Activated naive CD8-positive, alpha-beta T cell treated with anti-CD3 and anti-CD28 coated beads, Interleukin-2, amount 50 U/mL, for 24 hours (primary cell): ENCODE results near the gene HNF1B.
"Not testable (repeated sequence)": the region's sequence is repeated elsewhere in the genome, so short reads cannot be mapped to it uniquely, and the experiment has no call there.

Experiments used
- ATAC-seq: fragments of 150-1000 bp; cut with Tn5 transposase; one replicate; pipeline ENCODE4 v1.10.0; 2021
- DNase-seq: peaks from one replicate; pipeline ENCODE4 v3.0.0; 2021
- H3K27ac Mint-ChIP-seq: one replicate; pipeline ENCODE4 v1.8.0; 2021; ENCODE audit warnings: mild to moderate bottlenecking, mixed read lengths
- H3K27me3 Mint-ChIP-seq: one replicate; pipeline ENCODE4 v1.8.0; 2021; ENCODE audit warnings: mixed read lengths
- H3K36me3 Mint-ChIP-seq: one replicate; pipeline ENCODE4 v1.8.0; 2021; ENCODE audit warnings: low read depth, mixed read lengths
- H3K4me1 Mint-ChIP-seq: one replicate; pipeline ENCODE4 v1.8.0; 2021; ENCODE audit warnings: mixed read lengths
- H3K4me3 Mint-ChIP-seq: one replicate; pipeline ENCODE4 v1.8.0; 2021; ENCODE audit warnings: mild to moderate bottlenecking, moderate library complexity, mixed read lengths
- H3K9me3 Mint-ChIP-seq: one replicate; pipeline ENCODE4 v1.8.0; 2021; ENCODE audit warnings: mixed read lengths

Gene HNF1B, protein sequence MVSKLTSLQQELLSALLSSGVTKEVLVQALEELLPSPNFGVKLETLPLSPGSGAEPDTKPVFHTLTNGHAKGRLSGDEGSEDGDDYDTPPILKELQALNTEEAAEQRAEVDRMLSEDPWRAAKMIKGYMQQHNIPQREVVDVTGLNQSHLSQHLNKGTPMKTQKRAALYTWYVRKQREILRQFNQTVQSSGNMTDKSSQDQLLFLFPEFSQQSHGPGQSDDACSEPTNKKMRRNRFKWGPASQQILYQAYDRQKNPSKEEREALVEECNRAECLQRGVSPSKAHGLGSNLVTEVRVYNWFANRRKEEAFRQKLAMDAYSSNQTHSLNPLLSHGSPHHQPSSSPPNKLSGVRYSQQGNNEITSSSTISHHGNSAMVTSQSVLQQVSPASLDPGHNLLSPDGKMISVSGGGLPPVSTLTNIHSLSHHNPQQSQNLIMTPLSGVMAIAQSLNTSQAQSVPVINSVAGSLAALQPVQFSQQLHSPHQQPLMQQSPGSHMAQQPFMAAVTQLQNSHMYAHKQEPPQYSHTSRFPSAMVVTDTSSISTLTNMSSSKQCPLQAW

DNA sequence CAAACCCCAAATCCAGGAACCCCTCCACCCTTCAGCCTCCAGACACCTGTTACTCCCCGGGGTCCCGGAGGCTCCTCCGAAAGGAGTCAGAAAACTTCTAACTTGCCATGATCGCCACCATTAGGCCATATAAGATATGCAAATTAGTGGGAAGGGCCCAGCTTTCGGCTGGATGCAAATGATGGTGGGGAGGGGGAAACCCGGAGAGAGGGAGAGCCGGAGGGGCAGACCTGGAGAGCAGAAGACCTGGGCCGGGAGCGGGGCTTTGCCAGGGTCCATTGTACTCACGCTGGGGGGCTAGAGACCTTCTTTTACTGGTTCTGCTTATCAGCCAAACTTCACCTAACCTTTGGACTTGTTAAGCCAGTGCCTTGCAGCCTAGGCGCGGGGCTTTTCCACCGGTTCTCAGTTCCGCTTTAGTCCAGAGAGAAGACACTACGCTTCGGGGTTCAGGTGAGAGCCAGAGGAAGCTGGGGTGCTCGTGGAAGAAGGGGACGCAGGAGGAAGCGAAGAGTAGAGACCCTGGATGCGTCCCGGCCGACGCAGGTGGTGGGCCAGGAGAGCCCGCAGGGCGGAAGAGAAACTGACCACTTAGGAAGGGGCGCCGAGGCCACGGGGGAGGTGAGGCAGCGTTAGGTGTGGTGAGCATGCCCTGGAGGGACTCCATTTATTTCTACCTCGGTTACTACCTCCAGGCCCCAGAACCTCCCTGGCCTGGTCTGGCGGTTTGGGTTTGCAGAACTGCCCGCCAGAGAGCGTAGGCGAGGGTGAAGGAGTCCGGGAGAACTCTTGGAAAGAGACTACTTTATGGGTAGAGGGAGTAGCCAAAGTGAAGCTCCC is at the start of gene HNF1B:
Gene HNF1B (minus strand): TSS at position 99 of the 840 bp plus-strand sequence. CDS start 175 bp downstream, outside the sequence.
- Mint-ChIP-seq H3K4me3 (peak within 1 kb of the TSS; percentile 74), H3K9me3 (no peaks in the 10 kb centered on the region), H3K27ac (peak within 1 kb of the TSS; percentile 45), H3K36me3 (peaks cover under 1% of the 10 kb centered on the region), H3K4me1 (peaks cover 25% of the 10 kb centered on the region), H3K27me3 (peaks cover 75% of the 10 kb centered on the region)
- DNase-seq (peak; percentile 46), ATAC-seq (peak; percentile 48)

DNA sequence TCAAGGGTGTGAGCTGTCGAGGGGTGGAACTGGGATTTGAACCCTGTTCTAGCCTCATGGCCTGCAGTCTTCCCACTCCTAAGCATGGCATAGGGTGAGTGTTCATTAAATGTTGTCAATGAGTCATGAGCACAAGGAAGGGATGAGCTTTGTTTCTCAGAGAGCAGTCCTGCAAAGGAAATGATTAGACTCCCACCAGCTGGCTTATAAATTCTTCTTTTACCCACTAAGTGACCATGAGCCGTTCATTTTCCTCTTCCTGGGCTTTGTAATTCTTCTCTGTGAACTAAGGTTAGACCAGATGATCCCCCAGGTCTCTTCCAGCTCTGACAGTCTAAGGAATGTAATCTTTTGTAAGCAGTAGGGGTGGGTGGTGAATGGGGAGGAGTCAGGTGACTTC is 47.9 kb upstream of the HNF1B start:
- H3K36me3 Mint-ChIP-seq = no peaks in the 10 kb centered on the region
- DNase-seq (no peak), ATAC-seq (no peak)
- no peak overlapping the region for H3K4me3 Mint-ChIP-seq
- no peak overlapping the region for H3K27ac Mint-ChIP-seq
- peaks cover 5% of the 10 kb centered on the region for H3K4me1 Mint-ChIP-seq
- peaks cover 16% of the 10 kb centered on the region for H3K27me3 Mint-ChIP-seq
- H3K9me3 Mint-ChIP-seq = no peaks in the 10 kb centered on the region

DNA sequence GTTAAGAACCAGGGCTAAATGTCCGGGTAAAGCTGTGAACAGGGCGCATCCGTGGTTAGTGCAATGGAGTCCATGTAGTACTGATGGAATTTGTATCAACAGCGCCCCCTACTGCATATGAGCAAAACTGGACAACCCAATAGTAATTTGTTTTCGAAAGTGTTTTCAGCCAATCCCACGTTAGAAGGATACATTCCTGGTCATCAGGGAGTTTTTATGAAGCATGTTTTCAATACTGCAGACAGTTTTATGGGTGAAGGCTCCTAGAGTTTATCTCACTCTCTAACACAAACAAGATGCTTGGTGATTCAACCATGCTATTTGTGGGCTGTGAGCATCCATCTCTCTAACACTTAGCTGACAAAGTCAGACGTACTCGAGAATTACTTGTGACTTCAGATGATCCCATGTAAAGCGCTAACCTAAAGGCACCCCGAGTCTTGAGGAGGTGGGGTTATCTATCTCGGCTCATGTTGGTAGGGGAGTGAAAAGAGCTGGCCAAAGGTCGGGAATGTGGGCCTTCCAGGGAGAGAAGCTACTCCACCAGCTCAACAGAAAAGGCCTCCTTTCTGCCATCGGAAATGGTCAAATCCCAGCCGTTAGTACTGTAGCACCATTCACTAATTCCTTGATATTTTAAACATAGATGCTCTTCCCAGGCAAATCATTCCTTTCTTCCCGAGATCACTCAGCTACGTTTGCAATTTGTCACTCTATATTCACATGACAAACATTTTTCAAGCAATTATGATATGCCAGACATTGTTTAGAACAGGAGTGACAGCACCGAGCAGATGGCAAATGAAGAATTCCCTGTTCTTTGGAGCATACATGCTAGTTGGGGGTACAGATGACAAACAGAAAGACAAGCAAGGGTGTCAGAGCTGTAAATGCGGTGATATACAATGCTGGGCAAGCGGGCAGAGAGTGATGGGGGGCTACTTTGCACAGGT is 46.9 kb upstream of the HNF1B start:
- H3K9me3 Mint-ChIP-seq = no peaks in the 10 kb centered on the region
- ATAC-seq (peak; percentile 83), DNase-seq (peak; percentile 59)
- no peaks in the 10 kb centered on the region for H3K36me3 Mint-ChIP-seq
- H3K4me1 Mint-ChIP-seq = peaks cover 5% of the 10 kb centered on the region
- no peak overlapping the region for H3K4me3 Mint-ChIP-seq
- H3K27ac Mint-ChIP-seq = no peak overlapping the region
- peaks cover 16% of the 10 kb centered on the region for H3K27me3 Mint-ChIP-seq

DNA sequence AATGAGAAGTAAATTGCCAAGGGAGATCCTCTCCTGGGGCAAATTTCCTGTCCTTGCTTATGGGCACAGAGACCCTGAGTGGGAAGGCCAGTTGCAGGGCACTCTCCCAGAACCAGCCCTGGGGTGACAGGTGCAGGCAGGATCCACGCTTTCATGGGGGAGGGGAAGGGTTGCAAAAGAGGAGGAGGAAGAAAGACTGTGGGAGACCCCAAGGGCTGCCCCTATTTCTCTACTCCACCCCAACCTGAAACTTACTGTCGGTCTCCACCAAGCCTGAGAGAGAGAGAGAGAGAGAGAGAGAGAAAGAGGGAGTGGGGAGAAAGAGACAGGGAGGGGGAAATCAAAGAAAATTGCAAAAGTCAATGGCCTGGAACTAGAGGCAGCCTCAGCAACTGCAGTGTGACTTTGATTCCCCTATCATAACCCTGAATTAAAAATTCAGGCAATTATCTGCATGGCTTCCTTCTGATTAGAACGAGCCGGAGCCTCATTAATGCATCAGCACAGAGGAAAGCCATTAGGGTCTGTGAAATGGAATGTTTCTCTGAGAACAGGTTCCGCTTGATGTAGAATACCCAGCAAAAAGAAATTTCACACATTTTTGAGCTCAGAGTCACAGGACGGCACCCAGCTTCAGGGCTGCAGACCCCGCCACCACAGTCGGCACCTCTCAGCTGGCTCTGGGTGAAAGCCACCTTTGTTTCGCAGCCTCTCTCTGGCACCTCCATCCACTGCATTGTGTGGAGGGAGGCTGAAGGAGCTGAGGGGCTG is 45.1 kb upstream of the HNF1B start:
- DNase-seq = no peak
- peaks cover 7% of the 10 kb centered on the region for H3K4me1 Mint-ChIP-seq
- no peak overlapping the region for H3K4me3 Mint-ChIP-seq
- H3K9me3 Mint-ChIP-seq = no peaks in the 10 kb centered on the region
- ATAC-seq = no peak
- H3K27me3 Mint-ChIP-seq = peaks cover 20% of the 10 kb centered on the region
- H3K36me3 Mint-ChIP-seq = no peaks in the 10 kb centered on the region
- no peak overlapping the region for H3K27ac Mint-ChIP-seq

DNA sequence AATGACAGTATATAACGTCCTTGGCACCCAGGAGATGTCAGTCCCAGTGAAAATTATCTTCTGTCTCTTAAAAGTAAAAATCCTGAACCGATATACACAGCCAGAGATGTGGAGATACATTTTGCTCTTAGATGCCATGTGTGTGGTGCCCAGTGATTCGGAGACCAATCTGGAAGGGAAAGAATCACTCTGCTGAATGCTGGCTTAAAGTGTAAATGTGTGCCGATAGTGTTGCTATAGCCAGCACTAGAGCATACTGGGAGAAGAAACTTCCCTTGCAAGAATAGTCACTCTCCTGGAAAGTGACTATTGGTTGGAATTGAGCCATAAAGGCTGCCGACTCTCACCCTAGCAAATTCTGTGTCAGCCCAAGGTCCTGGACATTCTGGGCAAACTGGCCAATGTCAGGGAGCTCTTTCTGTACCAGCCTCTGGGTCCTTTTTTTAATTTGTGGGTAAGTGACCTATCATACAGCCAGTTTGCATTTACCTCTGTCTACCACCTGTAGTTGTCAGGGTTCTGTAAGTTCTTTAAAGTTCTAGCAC is 44.2 kb upstream of the HNF1B start:
- Mint-ChIP-seq H3K4me1 (peaks cover 7% of the 10 kb centered on the region), H3K27ac (no peak overlapping the region), H3K27me3 (peaks cover 22% of the 10 kb centered on the region), H3K36me3 (no peaks in the 10 kb centered on the region), H3K9me3 (no peaks in the 10 kb centered on the region), H3K4me3 (no peak overlapping the region)
- DNase-seq = no peak
- no peak for ATAC-seq

DNA sequence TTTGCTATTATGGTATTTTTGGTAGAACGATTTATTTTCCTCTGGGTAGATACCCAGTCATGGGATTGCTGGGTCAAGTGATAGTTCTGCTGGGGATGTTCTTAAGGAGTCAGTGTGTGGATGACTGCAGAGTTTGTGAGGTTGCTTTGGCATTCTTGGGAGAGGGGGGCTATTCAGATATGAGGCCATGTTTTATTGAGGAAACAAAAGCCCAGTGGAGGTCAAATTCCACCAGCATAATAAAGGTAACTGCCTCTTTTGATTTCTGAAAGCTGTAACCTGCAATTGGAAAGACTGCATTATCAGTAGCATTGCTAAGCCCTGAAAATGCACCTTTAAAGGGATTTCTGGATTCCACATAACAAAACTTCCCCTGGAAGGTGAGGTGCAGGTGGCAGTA is 43.7 kb upstream of the HNF1B start:
- DNase-seq (no peak), ATAC-seq (no peak)
- Mint-ChIP-seq H3K4me3 (no peak overlapping the region), H3K9me3 (no peaks in the 10 kb centered on the region), H3K27ac (no peak overlapping the region), H3K4me1 (peaks cover 7% of the 10 kb centered on the region), H3K27me3 (peaks cover 28% of the 10 kb centered on the region), H3K36me3 (no peaks in the 10 kb centered on the region)

DNA sequence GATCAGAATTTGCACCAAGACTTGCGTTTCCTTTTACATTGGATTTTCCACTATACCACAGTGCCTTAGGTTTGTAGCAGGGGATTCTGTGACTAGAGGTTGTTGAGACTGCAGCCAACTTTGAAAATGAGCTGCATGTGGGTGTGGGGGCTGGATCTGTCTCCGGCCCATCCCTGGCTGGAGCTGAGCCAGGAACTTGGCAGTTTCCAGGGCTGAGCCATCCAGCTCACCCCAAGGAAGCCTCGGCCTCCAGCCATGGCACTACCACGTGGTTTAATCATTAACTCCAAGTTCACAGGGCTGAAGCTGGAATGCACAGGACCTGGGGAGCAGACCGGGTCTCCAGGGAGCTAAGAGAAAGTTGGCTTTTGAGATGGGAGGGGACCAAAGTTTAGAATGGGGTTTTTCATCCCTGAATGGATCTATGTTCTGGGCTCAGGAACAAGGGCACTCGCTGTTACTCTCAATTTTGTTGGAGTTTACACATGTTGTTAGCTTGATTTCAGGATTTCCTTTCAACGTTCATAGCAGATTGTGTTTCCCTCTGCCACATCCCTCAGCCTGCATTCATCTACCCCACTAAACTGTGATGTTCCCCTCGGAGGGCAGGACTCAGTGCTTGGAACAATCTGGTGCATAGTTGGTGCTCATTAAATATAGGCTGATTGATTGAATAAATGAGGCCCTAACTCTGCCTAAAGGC is 42.3 kb upstream of the HNF1B start:
- no peaks in the 10 kb centered on the region for H3K36me3 Mint-ChIP-seq
- no peak overlapping the region for H3K27ac Mint-ChIP-seq
- DNase-seq = no peak
- no peak overlapping the region for H3K4me3 Mint-ChIP-seq
- peaks cover 12% of the 10 kb centered on the region for H3K4me1 Mint-ChIP-seq
- ATAC-seq = no peak
- peaks cover 29% of the 10 kb centered on the region for H3K27me3 Mint-ChIP-seq
- H3K9me3 Mint-ChIP-seq = no peaks in the 10 kb centered on the region

DNA sequence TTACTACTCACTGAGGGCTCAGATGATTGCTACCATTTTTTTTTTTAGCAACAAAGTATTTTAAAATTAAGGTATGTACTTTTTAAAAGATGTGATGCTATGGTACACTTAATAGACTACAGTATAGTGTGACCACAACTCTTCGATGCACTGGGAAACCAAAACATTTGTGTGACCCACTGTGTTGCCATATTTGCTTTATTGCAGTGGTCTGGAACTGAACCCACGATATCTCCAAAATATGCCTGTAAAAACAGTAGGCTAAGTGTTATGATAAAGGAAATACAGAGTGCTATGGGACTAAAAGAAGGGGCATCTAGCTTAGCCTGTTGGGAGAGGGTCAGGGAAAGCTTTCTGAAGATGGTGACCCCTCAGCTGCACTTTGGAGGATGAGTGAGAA is 41.6 kb upstream of the HNF1B start:
- Mint-ChIP-seq H3K9me3 (no peaks in the 10 kb centered on the region), H3K27ac (no peak overlapping the region), H3K4me1 (peaks cover 18% of the 10 kb centered on the region), H3K27me3 (peaks cover 29% of the 10 kb centered on the region), H3K36me3 (no peaks in the 10 kb centered on the region), H3K4me3 (no peak overlapping the region)
- DNase-seq = no peak
- ATAC-seq = no peak

DNA sequence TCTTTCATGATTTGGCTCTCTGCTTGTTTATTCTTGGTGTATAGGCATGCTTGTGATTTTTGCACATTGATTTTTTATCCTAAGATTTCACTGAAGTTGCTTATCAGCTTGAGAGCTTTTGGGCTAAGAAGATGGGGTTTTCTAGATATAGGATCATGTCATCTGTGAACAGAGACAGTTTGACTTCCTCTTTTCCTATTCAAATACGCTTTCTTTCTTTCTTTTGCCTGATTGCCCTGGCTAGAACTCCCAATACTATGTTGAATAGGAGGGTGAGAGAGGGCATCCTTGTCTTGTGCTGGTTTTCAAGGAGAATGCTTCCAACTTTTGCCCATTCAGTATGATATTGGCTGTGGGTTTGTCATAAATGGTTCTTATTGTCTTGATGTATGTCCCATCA is 37.6 kb upstream of the HNF1B start:
- peaks cover 13% of the 10 kb centered on the region for H3K27me3 Mint-ChIP-seq
- H3K36me3 Mint-ChIP-seq, H3K9me3 Mint-ChIP-seq, H3K27ac Mint-ChIP-seq, H3K4me3 Mint-ChIP-seq, DNase-seq, ATAC-seq: not testable (repeated sequence)
- peaks cover 31% of the 10 kb centered on the region for H3K4me1 Mint-ChIP-seq

DNA sequence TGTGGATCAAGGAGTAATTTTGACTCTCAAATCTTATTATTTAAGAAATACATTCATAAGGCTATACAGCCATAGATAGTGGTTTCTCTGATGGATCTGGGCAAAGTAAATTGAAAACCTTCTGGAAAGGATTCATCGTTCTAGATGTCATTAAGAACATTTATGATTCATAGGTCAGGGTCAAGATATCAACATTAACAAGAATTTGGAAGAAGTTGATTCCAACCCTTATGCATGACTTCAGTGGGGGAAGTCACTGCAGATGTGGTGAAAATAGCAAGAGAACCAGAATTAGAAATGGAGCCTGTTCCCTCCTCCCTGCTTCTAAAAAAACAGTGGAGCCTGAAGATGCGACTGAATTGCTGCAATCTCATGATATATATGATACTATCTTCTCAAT is 36.6 kb upstream of the HNF1B start:
- no peak overlapping the region for H3K27ac Mint-ChIP-seq
- H3K27me3 Mint-ChIP-seq = peaks cover 13% of the 10 kb centered on the region
- no peak overlapping the region for H3K4me3 Mint-ChIP-seq
- H3K36me3 Mint-ChIP-seq = no peaks in the 10 kb centered on the region
- H3K9me3 Mint-ChIP-seq = no peaks in the 10 kb centered on the region
- H3K4me1 Mint-ChIP-seq = peaks cover 30% of the 10 kb centered on the region
- ATAC-seq (peak; percentile 50), DNase-seq (no peak)

DNA sequence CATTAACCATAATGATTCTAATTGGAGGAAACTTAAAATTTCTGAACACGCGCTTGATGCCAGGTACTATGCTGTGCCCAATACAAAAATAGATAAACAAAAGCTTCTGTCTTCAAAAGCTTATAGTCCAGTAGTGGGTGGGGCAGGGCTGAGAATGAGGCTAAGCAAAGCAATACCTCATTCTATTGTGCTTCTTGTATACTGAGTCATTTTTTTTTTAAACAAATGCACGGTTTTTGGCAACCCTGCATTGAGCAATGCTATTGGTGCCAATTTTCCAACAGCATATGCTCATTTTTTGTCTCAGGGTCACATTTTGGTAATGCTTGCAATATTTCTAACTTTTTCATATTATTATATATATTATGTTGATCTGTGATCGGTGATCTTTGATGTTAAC is 34.7 kb upstream of the HNF1B start:
- H3K27me3 Mint-ChIP-seq = peaks cover 7% of the 10 kb centered on the region
- H3K9me3 Mint-ChIP-seq = no peaks in the 10 kb centered on the region
- ATAC-seq (no peak), DNase-seq (no peak)
- H3K4me1 Mint-ChIP-seq = peaks cover 47% of the 10 kb centered on the region
- no peak overlapping the region for H3K4me3 Mint-ChIP-seq
- H3K36me3 Mint-ChIP-seq = no peaks in the 10 kb centered on the region
- no peak overlapping the region for H3K27ac Mint-ChIP-seq

DNA sequence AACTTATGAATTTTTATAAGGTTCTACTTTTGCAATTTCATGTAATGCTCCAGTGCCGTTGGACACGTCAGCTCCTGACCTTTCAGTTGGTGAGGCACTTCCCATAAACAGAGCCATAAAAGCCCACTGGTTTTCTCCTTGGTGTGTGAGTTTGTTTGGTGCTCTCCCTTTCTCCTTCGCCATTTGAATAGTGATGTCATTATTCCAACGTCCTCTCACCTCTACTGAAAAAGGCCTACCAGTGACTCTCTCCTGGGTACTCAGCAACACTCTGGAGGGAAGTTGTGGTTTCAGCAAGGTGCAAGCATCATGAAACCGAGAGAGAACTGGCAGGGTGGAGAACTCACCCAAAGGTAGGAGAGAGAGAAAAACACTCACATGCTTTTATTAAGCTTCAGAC is 29.6 kb upstream of the HNF1B start:
- DNase-seq (peak; percentile 55), ATAC-seq (peak; percentile 85)
- H3K9me3 Mint-ChIP-seq = no peaks in the 10 kb centered on the region
- H3K36me3 Mint-ChIP-seq = peaks cover 3% of the 10 kb centered on the region
- peak overlapping the region; percentile 88 for H3K27ac Mint-ChIP-seq
- H3K4me1 Mint-ChIP-seq = peaks cover 75% of the 10 kb centered on the region
- peaks cover 10% of the 10 kb centered on the region for H3K27me3 Mint-ChIP-seq
- H3K4me3 Mint-ChIP-seq = peak overlapping the region; percentile 53

DNA sequence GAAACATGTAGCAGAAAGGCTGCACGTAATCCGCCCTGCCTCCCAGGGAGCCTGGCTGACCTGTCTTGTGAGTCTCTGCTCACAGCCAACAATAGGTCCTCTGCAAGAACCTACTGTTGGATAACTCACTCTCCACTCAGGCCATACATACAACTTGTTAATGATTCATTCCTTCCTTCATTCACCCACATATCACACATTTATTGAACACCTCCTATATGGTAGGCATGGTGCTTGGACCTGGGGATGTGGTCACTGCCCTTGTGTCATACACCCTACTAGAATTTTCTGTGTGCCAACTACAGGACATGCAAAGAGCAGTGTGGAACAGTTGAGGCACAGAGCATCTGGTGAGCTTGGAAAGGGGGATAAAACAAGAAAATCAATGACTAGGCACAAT is 28.1 kb upstream of the HNF1B start:
- peak; percentile 31 for DNase-seq
- Mint-ChIP-seq H3K4me3 (peak overlapping the region; percentile 19), H3K27me3 (peaks cover 15% of the 10 kb centered on the region), H3K36me3 (peaks cover 3% of the 10 kb centered on the region), H3K27ac (peak overlapping the region; percentile 88), H3K4me1 (peaks cover 81% of the 10 kb centered on the region), H3K9me3 (no peaks in the 10 kb centered on the region)
- peak; percentile 66 for ATAC-seq
